Esophagus (tissue), 2 donors: Measurements from ENCODE around the gene NAA40. TPM values are rescaled to one million over a fixed set of nuclear protein-coding genes. Genes with fewer than 3 reads are reported as not detected.

ENCODE experiments used
- H3K27ac ChIP-seq, 2 donors: one replicate each; pipeline ENCODE4 v1.5.1; 2013; ENCODE audit warnings: low read depth in 2 of 2, mild to moderate bottlenecking in 2 of 2, inconsistent platforms in 1 of 2, low read length in 1 of 2, moderate library complexity in 1 of 2
- H3K27me3 ChIP-seq, 2 donors: one replicate each; pipeline ENCODE4 v1.6.1; 2013; ENCODE audit warnings: low read length in 2 of 2, control low read depth in 1 of 2, mild to moderate bottlenecking in 1 of 2; ENCODE audit not compliant: insufficient read depth in 2 of 2, control insufficient read depth in 1 of 2
- H3K36me3 ChIP-seq, 2 donors: one replicate each; pipeline ENCODE4 v1.6.1; 2013; ENCODE audit warnings: low read length in 1 of 2; ENCODE audit not compliant: control insufficient read depth in 2 of 2, insufficient read depth in 2 of 2
- H3K4me1 ChIP-seq, 2 donors: one replicate each; pipeline ENCODE4 v1.6.1; 2013; ENCODE audit warnings: low read length in 1 of 2; ENCODE audit not compliant: control insufficient read depth in 2 of 2, insufficient read depth in 2 of 2
- H3K4me3 ChIP-seq, 2 donors: one replicate each; pipeline ENCODE4 v1.5.1; 2013; ENCODE audit warnings: low read length in 2 of 2, mild to moderate bottlenecking in 2 of 2, low read depth in 1 of 2, moderate library complexity in 1 of 2
- H3K9me3 ChIP-seq, 2 donors: one replicate each; pipeline ENCODE4 v1.6.1; 2013; ENCODE audit warnings: mild to moderate bottlenecking in 2 of 2, low read depth in 1 of 2, low read length in 1 of 2, moderate library complexity in 1 of 2; ENCODE audit not compliant: control insufficient read depth in 2 of 2, insufficient read depth in 1 of 2
- WGBS, 2 donors: extraction: QIAGEN DNeasy Blood & Tissue Kit; methylation state at CpG; one replicate each; pipeline ENCODE4 v1.1.7; 2013; 5-methylcytosine and 5-hydroxymethylcytosine counted together
- polyA plus RNA-seq, 2 donors: library from polyadenylated mRNA; stranded (reverse); fragments of 200-250 nt; gene quantifications; one replicate each; pipeline ENCODE4 v1.2.3, GENCODE V29; 2013
- donor health status: healthy with polysubstance abuse.
- donor health status: Bipolar disorder and iron deficiency.

The NAA40 gene
- polyA plus RNA-seq, 2 donors = 8.5 to 11.8 TPM

DNA sequence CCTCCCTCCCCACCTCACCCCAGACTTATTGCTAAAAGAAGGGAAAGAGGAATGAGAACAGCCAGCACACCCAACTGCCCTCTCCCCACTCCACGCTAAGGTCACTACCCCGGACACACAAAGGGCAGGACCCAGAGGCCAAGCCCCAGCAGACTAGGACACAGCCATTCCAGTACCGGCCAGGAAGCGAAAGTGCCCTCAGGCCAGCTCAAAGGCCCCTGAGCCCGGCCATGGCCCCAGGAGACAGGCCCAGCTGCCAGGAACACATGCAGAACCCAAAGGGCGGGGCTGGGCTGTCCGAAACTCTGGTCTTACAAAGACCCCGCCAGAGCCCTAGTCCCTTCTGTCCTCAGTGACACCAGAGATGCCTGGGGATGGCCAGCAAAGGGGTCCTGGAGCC, 27.4 kb upstream of the NAA40 start:
- Histone ChIP-seq H3K27me3 (no peaks in the 10 kb centered on the region), H3K4me3 (no peak overlapping the region), H3K4me1 (peaks cover 5 to 9% of the 10 kb centered on the region in 2 donors), H3K36me3 (peaks cover 0 to 26% of the 10 kb centered on the region in 2 donors), H3K27ac (no peak overlapping the region), H3K9me3 (no peaks in the 10 kb centered on the region)
- 73 to 81% methylated on average over 8 of the region's 8 CpGs for WGBS, 2 donors

DNA sequence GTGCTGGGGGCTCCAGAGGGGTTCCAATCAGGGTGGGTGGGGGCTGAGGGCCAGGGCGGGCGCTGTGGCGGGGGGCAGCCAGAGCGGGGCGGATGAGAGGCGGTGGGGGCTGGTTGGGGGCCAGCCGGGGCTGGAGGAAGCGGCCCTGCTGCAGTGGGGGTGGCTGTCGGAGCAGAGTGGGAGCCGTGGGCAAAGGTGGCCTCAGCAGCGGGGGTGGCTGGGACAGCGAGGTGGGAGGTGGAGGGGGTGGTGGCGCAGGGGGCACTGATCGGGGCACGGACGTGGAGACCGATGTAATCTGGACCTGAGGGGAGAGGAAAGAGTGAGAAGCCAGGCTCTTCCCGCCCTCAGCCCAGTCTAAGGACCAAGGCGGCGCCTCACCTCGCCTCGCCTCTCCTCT, 26.9 kb upstream of the NAA40 start:
- no peak overlapping the region for H3K27ac ChIP-seq
- 89 to 97% methylated on average over 16 to 22 of the region's 22 CpGs for WGBS, 2 donors
- peaks cover 0 to 25% of the 10 kb centered on the region in 2 donors for H3K36me3 ChIP-seq
- no peak overlapping the region for H3K4me3 ChIP-seq
- peaks cover 8 to 11% of the 10 kb centered on the region in 2 donors for H3K4me1 ChIP-seq
- H3K27me3 ChIP-seq = no peaks in the 10 kb centered on the region
- no peaks in the 10 kb centered on the region for H3K9me3 ChIP-seq

GRCh38 chr11:63912678-63913077, 26.1 kb upstream of the NAA40 start:
- peaks cover 10 to 15% of the 10 kb centered on the region in 2 donors for H3K4me1 ChIP-seq

GRCh38 chr11:63913866-63914830, 24.7 kb upstream of the NAA40 start:
- no peak overlapping the region for H3K27ac ChIP-seq
- peaks cover 0 to 8% of the 10 kb centered on the region in 2 donors for H3K36me3 ChIP-seq
- WGBS, 2 donors = 83 to 88% methylated on average over 34 of the region's 34 CpGs
- no peak overlapping the region for H3K4me3 ChIP-seq
- H3K4me1 ChIP-seq = peaks cover 15 to 17% of the 10 kb centered on the region in 2 donors
- H3K9me3 ChIP-seq = no peaks in the 10 kb centered on the region
- no peaks in the 10 kb centered on the region for H3K27me3 ChIP-seq

More at GRCh38 chr11:63912678-63913077, 26.1 kb upstream of the NAA40 start:
- H3K36me3 ChIP-seq = peaks cover 0 to 23% of the 10 kb centered on the region in 2 donors
- no peak overlapping the region for H3K27ac ChIP-seq
- no peak overlapping the region for H3K4me3 ChIP-seq
- WGBS, 2 donors = 82 to 89% methylated on average over 7 of the region's 7 CpGs
- H3K9me3 ChIP-seq = no peaks in the 10 kb centered on the region
- no peaks in the 10 kb centered on the region for H3K27me3 ChIP-seq

GRCh38 chr11:63914896-63915691, 23.7 kb upstream of the NAA40 start:
- Histone ChIP-seq H3K9me3 (no peaks in the 10 kb centered on the region), H3K27ac (no peak overlapping the region), H3K36me3 (peaks cover 0 to 2% of the 10 kb centered on the region in 2 donors), H3K4me3 (no peak overlapping the region), H3K27me3 (no peaks in the 10 kb centered on the region), H3K4me1 (peaks cover 18 to 19% of the 10 kb centered on the region in 2 donors)
- 65 to 71% methylated on average over 19 to 20 of the region's 20 CpGs for WGBS, 2 donors

GRCh38 chr11:63915961-63916836, 22.6 kb upstream of the NAA40 start:
- Histone ChIP-seq H3K27ac (no peak overlapping the region), H3K4me3 (peak overlapping the region; percentile 46 to 55)

DNA sequence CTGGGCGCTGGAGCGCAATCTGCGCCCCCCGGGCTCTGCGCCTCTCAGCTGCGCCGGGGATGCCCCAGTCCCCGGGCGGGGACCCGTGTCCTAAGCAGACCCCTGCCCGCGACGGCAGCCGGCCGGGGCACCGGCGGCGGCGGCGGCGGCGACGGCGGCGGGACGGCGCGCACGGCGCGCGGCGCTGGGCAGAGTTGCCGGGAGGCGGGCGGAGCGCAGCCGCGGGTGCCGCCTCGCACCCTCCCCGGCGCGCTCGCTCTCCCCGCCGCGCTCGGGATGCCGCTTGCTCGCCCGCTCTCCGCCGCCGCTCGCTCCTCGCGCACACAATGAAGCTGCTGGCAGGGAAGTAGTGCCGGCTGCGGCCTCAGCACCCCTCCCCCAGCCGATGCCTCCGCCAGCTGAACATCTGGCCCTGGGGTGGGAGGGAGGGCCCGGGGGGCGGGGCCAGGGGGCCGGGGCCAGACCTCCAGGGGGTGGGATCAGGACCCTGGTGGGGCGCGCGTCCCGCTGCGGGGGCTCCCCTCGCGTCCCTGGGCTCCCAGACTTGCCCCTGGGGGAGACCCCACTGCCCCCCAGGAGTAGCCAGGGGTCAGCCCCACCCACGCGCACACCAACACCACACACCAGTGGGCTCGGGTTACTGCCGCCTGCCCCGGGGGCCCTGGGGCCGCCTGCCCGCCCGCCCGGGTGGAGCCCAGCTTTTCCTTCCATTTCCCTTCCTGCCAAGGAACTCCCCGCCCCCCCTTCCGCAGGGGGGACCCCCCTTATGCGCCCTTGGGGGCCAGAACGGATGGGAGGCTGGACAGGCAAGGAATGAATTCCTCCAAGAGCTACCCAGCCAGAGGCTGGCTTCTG, 21.7 kb upstream of the NAA40 start, which contains the start of gene RCOR2:
TSS of gene RCOR2 (minus strand) at position 328 of the 855 bp plus-strand sequence. CDS start 708 bp downstream, outside the sequence.
- Histone ChIP-seq H3K36me3 (no peaks in the 10 kb centered on the region), H3K9me3 (no peaks in the 10 kb centered on the region), H3K4me1 (peaks cover 19 to 20% of the 10 kb centered on the region in 2 donors), H3K27me3 (no peaks in the 10 kb centered on the region), H3K4me3 (peak within 1 kb of the TSS; percentile 46 to 55), H3K27ac (peak within 1 kb of the TSS; percentile 66 to 76)
- 1% methylated on average over 51 to 85 of the region's 85 CpGs for WGBS, 2 donors

More at GRCh38 chr11:63915961-63916836, 22.6 kb upstream of the NAA40 start:
- 3 to 6% methylated on average over 46 to 56 of the region's 56 CpGs for WGBS, 2 donors
- no peaks in the 10 kb centered on the region for H3K36me3 ChIP-seq
- no peaks in the 10 kb centered on the region for H3K27me3 ChIP-seq
- no peaks in the 10 kb centered on the region for H3K9me3 ChIP-seq
- peaks cover 19 to 20% of the 10 kb centered on the region in 2 donors for H3K4me1 ChIP-seq

- no peaks in the 10 kb centered on the region for H3K36me3 ChIP-seq
- no peaks in the 10 kb centered on the region for H3K9me3 ChIP-seq
- H3K4me1 ChIP-seq = peaks cover 19 to 24% of the 10 kb centered on the region in 2 donors
- peak overlapping the region; percentile 27 to 55 for H3K4me3 ChIP-seq
- WGBS, 2 donors = 8 to 10% methylated on average over 45 to 50 of the region's 50 CpGs
- H3K27me3 ChIP-seq = no peaks in the 10 kb centered on the region
- H3K27ac ChIP-seq = peak overlapping the region; percentile 66 to 76
Observed at GRCh38 chr11:63917692-63918506, 20.9 kb upstream of the NAA40 start.
